GM10847 (cell line): ENCODE results near the gene ANXA6.

ENCODE experiments used
- POLR2A ChIP-seq: IDR thresholded peaks from 2 replicates; pipeline ENCODE4 v1.6.1; 2011; ENCODE audit not compliant: insufficient read length; ENCODE audit errors: extremely low read depth

Gene ANXA6

GRCh38 chr5:151077419-151077818 lies 80.2 kb downstream of the ANXA6 start:
- TF ChIP-seq POLR2A = no peak

DNA sequence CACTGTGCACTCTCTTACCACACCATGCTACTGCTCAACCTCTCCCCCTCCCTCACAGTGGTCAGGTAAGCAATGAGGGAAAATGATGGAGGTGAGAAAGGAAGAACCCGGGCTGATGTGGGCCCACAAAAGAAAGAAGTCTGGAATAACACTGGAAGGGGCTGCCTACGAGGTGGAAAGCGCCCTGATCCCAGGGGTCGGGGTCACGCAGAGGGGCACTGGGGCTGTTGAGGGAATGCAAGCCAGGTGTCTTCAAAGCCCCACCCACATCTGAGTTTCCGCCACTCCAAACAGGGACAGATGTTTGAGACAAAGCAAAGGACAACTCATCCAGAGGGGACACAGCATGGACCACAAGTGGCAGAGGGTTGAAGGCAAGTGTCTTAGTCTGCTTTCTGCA lies 81.0 kb downstream of the ANXA6 start:
- TF ChIP-seq POLR2A = no peak

DNA sequence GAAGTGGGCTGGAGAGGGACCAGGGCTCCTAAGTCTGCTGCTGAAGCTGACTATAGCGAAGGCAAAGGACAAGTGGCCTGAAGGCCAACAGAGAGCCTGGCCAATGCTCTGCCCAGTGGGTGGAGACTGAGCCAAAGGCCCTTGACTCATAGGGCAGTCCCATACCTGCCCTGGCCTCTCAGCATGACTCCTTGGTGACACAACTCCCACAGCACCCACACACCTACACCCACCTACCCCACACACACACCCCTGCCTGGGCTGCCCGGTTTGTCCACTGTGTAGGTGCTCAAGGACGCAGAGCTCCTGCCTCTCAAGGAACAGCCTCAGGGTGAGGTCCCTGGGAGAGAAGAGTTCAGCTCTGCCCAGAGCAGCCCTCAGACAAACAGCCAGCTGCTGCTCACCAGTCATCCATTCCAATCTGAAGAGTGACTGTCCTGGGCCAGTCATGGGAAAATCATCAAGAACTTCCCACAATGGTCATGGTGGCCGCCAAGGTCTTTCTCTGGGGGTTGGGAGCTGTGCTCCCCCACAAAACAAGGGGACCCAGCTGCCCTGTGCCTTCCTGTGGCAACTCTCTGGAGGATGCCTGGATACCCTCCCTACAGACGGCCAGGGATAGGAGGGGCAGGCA lies 81.8 kb downstream of the ANXA6 start:
- no peak for TF ChIP-seq POLR2A

- TF ChIP-seq POLR2A = no peak
Measured at GRCh38 chr5:151074557-151074956, 83.0 kb downstream of the ANXA6 start.

DNA sequence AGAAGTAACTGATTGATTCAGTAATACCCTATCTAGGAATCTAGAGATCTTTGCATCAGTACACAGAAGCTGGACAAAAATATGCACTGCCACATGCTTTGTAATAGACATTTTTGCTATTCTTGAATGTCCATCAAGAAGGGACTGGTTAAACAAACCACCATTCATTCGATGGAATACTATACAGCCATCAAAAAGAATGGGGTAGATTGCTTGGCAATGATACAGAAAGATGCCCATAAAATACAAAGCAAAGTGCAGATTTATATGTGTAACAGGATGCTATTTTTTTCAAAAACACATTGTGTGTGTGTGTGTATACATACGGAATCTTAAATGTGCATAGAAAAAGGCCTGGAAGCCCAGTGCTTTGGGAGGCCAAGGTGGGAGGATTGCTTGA lies 84.3 kb downstream of the ANXA6 start:
- no peak for TF ChIP-seq POLR2A

GRCh38 chr5:151072630-151073025 lies 85.0 kb downstream of the ANXA6 start:
- TF ChIP-seq POLR2A = no peak

DNA sequence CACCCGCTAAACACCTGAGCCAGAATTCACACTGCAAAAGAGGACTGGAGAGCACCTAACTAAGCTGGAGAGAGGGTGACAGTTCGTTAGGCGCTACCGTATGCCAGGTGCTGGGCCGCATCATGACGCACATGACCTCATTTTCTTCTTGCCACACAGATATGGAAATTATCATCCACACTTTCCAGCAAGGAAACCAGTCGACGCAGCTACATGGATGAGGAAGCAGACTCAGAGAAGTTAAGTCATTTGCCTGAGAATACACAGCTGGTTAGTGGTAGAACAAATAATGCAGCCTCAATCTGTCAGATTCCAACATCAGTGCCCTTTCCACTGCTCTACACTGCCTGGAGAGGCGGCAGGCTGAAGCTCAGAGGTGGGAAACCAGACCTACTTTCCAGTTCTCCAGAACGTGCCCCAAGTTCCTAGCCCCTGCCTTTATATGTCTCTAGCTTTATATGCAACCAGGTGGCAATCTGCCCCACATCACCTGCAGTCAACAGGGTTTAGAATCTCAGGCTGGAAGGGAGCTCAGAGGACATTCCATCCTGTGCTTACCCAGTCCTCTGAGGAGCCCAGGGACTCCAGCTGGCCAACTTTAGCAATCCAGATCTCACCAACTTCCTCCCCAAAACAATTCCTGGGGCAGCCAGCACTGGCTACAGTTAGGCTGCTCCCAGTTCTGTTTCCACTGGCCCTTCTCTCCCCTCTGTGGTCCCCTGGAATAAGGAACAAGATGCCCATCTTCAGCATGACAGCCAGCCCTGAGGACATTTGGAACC lies 85.5 kb downstream of the ANXA6 start:
- no peak for TF ChIP-seq POLR2A

- TF ChIP-seq POLR2A = no peak
Measured at GRCh38 chr5:151071021-151071420, 86.6 kb downstream of the ANXA6 start.

DNA sequence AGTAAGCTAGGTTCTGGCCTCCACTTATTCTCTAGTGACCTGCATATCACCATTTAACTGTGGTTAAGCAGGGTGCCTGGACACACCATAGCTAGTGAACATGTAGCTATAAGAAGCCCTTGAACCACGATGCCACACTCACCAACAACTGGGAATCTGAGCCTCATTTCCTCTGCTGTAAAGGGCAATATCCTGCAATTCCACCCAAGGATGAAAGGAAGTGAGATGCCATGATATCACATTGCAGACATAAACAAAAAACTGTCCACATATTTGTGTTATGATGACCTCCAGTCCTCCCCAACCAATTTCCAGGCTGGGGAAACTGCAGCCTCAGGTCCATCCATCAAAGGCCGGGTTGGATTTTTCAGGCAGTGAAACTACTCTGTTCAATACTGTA lies 87.1 kb downstream of the ANXA6 start:
- no peak for TF ChIP-seq POLR2A

- no peak for TF ChIP-seq POLR2A
Measured at GRCh38 chr5:151068433-151069197, 89.0 kb downstream of the ANXA6 start.

- TF ChIP-seq POLR2A = no peak
Measured at GRCh38 chr5:151067632-151068432, 89.7 kb downstream of the ANXA6 start.

- no peak for TF ChIP-seq POLR2A
Measured at GRCh38 chr5:151066920-151067319, 90.7 kb downstream of the ANXA6 start.

DNA sequence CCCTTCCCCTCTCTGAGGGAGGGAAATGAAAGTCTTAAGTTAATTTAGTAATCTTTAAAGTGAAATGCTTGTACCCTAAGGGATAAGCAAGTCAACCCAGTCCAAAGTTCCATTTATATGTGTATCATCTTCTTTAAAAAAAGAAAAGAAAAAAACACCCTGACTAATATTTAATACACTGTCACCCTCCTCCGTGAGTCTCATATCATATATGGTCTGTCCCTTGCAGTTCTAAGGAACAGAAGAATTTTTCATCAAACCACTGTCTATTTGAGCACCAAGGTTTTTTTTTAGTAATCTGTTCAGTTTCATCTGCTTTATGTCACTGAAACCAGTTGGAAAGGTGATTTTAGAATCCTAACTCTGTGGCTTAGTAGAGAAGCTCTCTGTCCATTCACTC lies 92.0 kb downstream of the ANXA6 start:
- TF ChIP-seq POLR2A = no peak

- TF ChIP-seq POLR2A = no peak
Measured at GRCh38 chr5:151064916-151065499, 92.6 kb downstream of the ANXA6 start.
